LNCaP clone FGC (cell line): ENCODE data around the gene KIN.
"Not testable (repeated sequence)": the region's sequence is repeated elsewhere in the genome, so short reads cannot be mapped to it uniquely, and the experiment has no call there.

Source experiments
- DNase-seq: peaks from one replicate; pipeline ENCODE4 v3.0.0-alpha.2; 2011; ENCODE audit warnings: low read depth
- H3K4me3 ChIP-seq: 2 replicates; pipeline ENCODE4 v1.5.1; 2011; ENCODE audit warnings: mild to moderate bottlenecking, low read depth, low read length, control low read depth
- TF ChIP-seq, protein P1 (sequence below): IDR thresholded peaks from 2 replicates; pipeline ENCODE4 v1.5.1; 2012; ENCODE audit warnings: mild to moderate bottlenecking; ENCODE audit not compliant: control insufficient read depth, insufficient read depth; ENCODE audit errors: extremely low read depth

Gene KIN

DNA sequence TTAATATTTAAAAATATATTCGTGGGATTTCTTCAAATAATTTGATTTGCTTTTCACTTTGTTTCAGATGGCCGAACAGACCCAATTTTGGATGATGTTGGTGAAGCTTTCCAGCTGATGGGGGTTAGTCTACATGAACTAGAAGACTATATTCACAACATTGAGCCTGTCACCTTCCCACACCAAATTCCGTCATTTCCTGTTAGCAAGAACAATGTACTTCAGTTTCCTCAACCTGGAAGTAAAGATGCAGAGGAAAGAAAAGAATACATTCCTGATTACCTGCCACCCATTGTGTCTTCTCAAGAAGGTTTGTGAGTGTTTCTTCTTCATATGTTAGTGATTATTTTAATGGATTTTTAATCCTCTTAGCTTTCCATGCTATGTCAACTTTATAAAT lies 36.5 kb upstream of the KIN start:
- H3K4me3 ChIP-seq, result no peak overlapping the region
- DNase-seq, result no peak
- TF ChIP-seq, protein P1, sequence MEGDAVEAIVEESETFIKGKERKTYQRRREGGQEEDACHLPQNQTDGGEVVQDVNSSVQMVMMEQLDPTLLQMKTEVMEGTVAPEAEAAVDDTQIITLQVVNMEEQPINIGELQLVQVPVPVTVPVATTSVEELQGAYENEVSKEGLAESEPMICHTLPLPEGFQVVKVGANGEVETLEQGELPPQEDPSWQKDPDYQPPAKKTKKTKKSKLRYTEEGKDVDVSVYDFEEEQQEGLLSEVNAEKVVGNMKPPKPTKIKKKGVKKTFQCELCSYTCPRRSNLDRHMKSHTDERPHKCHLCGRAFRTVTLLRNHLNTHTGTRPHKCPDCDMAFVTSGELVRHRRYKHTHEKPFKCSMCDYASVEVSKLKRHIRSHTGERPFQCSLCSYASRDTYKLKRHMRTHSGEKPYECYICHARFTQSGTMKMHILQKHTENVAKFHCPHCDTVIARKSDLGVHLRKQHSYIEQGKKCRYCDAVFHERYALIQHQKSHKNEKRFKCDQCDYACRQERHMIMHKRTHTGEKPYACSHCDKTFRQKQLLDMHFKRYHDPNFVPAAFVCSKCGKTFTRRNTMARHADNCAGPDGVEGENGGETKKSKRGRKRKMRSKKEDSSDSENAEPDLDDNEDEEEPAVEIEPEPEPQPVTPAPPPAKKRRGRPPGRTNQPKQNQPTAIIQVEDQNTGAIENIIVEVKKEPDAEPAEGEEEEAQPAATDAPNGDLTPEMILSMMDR, result no peak

DNA sequence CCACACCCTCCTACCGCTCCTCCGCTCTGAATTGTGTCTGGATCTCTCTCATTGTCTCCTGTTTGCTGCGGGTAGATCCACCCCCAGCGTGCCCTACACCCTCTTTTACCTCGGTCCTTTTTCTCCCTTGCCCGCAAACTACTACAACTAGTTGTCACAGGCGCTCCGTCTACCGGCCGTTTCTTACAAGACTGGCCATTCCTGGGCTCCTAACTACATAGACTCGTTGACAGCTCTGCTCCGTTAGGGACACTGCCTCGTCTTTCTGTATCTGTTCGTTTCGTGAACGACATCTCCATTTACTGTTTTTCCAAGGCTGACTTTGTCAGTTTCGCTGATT lies 31.3 kb upstream of the KIN start:
- no peak for DNase-seq
- H3K4me3 ChIP-seq, result peak overlapping the region; percentile 91
- TF ChIP-seq, protein P1, result peak; percentile 60

DNA sequence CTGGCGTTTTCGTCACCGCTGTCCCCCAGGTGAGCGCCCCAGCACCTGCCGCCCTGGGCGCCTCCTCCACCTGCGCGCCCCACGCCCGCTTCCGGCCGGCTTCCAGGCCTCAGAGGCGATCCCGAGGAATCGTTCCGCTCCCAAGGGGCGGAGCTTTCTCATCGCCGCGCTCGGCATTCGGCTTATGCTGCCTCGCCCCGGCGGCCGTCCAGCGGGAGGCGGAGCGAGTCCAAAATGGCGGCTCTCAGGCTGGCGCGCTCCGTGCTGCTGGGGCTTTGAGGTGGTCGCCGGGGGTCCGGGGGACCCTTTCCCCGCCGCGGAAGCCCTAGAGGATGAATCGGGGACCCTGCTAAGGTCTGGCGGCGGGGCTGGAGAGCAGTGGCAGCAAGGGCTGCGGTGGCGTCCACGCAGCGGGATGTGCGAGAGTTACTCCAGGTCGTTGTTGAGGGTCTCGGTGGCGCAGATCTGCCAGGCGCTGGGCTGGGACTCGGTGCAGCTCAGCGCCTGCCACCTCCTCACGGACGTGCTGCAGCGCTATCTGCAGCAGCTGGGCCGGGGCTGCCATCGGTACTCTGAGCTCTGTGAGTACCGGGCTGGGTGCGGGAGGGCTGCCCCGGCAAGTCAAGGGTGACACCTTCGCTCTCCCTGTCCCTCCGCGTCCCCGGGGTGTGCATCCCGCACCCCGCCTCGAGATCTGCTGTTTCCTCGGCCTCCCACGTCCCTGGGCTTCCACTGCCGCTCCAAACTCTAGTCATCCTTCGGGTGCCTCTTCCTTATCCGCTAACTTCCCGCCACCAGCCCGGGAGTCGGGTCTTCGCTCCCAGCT lies 30.7 kb upstream of the KIN start, which contains the start of gene TAF3:
TSS of gene TAF3 (plus strand) at position 211 of the 826 bp plus-strand sequence. CDS start at position 416, 205 bp downstream.
- DNase-seq, result peak; percentile 70
- TF ChIP-seq, protein P1, result no peak
- H3K4me3 ChIP-seq, result peak within 1 kb of the TSS; percentile 91

DNA sequence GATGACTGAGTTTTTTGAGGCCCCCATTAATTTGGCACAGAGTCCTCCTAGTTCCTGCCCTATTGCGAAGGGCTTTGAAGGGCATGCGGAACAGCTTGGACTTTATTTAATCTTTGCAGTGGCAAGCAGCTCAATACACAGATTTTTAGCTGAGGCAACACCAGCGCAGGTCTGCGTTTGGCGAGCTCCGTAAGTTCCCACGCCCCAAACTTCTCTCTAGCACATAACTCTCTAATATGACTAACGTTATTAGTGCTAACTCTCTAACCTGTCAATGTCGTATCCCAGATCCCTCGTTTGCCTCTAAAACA lies 30.1 kb upstream of the KIN start:
- TF ChIP-seq, protein P1, result no peak
- H3K4me3 ChIP-seq, result peak overlapping the region; percentile 91
- DNase-seq, result no peak

DNA sequence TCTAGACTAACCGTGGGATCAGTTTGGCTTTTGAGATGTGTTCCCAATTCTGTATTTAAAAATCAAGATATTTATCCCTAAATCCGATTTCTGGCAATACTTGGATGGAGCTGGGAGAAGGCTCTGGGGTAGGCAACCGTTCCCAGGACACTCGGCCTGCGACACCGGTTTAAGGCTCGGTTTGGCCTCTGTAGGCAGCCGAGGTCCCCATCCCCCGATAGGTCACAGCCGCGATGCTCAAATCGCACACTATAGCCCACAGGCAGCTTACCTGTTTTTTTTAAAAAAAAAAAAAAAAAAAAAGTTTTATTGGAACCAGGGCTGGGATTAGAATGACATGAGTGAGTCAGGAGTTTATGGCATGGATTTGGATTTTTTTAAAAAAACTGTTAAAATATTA lies 29.8 kb upstream of the KIN start:
- DNase-seq, result no peak
- H3K4me3 ChIP-seq, result peak overlapping the region; percentile 91
- TF ChIP-seq, protein P1, result no peak

DNA sequence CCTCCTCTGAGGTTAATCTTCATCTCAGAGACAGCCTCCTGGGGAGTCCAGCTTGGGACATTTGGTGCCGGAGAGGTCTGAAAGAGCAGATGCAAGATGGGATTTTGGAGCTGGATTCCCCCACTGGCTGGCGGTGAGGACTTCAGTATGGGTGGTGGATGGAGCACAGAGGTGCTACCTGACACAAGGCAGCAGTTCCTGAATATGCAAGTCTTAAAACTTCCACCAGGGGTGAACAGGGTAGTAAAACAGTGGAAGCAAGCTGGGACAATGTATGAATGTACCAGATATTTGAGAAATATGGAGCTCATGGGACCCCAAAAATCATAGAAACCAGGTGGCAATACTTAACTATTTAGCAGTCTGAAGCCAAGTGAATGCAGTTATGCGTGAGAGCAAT lies 25.7 kb upstream of the KIN start:
- TF ChIP-seq, protein P1, result no peak
- H3K4me3 ChIP-seq, result no peak overlapping the region
- DNase-seq, result no peak

DNA sequence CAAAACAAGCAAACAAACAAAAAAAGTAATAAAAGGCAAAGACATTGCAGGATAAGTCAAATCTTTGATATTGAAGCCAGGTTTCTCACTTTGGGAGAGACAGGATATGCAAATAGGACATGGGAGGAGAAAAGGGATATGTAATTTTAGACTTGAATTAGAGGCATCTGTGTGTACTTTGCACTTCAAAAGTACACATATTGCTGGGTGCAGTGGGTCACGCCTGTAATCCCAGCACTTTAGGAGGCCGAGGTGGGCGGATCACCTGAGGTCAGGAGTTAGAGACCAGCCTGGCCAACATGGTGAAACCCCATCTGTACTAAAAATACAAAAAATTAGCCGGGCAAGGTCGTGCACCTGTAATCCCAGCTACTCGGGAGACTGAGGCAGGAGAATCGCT lies 23.9 kb upstream of the KIN start:
- not testable (repeated sequence) for H3K4me3 ChIP-seq, DNase-seq
